Iris pigment epithelial cell (primary cell): Measurements from ENCODE around the gene KRTAP10-3.
"Not testable (repeated sequence)": the region's sequence is repeated elsewhere in the genome, so short reads cannot be mapped to it uniquely, and the experiment has no call there.

Source experiments
- DNase-seq: peaks from one replicate; pipeline ENCODE4 v3.0.0-alpha.2; 2011; ENCODE audit warnings: low read depth

Gene KRTAP10-3, protein sequence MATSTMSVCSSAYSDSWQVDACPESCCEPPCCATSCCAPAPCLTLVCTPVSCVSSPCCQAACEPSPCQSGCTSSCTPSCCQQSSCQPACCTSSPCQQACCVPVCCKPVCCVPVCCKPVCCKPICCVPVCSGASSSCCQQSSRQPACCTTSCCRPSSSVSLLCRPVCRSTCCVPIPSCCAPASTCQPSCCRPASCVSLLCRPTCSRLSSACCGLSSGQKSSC

DNA sequence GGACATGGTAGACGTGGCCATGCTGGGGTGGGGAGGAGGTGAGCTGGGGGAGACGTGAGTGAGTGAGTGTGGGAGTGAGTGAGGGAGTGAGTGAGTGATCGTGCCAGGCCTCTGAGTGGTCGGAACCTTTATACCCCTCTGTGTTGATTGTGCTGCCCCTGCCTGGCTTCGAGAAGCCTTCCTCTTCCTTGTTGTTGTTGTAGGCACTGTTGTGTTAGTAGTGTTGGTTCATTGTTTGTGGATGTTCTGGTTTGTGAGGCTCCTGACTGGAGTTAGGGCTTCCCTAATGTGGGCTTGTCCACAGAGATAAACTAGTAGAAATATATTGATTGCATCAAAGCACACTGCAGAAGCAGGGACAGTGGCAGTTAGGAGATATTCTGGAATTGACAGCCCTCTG lies at the start of gene KRTAP10-3:
KRTAP10-3 (minus strand) TSS at position 101 of the 400 bp plus-strand sequence; CDS start at position 21, 80 bp downstream.
- DNase-seq, result no peak

DNA sequence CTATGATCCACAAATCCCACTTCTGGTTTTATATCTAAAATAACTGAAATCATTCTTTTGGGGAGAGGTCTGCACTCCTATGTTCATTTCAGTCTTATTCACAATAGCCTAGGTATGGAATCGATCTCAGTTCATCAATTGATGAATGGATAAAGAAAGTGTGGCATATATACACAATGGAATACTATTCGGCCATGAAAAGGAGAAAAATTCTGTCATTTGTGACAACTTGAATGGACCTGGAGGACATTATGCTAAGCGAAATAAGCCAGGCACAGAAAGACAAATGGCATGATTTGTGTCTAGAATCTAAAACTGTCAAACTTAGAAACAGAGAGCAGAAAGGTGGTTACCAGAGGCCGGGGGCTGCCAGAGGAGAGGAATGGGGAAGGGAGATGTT lies 47.9 kb upstream of the KRTAP10-3 start:
- DNase-seq, result no peak

DNA sequence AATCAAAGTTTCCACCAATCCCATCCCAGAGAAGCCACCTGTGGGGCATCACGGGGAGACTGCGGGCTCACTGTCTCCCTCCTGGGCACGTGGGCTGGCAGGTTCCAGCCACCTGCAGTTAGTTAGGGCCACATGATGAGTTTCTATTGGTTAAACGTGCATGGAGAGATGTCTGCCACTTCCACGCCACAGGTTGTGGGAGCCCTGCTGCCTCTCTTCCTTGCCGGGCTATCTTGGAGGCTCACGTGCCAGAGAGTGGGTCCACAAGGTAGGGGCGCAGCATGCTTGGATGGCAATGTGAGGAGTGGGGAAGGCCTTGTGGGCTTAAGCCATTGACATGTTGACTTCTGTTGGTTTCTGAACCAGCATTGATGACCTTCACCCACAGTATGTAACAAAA lies 45.3 kb upstream of the KRTAP10-3 start:
- no peak for DNase-seq

DNA sequence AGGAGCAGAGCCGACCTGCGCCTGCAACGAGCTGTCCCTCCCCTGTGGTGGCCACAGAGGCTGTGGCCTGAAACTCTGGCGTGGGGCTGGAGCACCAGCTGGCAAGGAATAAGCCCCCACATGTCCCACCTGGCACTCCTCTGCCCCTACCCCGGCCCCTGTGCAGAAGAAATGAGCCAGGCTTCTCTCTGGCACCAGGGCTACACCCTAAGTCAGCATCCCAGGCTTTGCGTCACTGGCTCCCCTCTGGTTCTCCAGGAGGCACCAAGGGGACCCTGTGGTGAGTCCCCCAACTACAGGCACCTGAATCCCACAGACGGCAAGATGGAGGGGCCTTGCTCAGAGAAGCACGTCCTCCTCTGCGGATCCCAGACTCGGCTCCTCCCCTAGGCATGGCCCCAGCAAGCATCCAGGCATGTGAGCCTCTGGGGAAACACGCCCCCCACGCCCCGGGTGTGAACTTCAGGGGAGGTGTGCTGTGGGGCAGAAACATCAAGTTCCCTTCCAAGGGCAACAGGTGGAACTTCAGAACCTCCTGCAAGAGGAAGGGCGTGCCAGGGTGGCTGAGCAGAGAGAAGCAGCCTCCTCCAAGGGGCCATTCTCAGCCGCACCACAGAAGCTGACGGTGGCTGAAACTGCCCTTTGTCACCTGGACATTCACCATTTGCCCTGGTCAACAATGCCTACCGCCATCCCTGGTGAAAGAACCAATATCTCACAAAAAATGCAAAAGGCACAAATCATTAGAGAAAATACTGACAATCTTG lies 44.7 kb upstream of the KRTAP10-3 start:
- no peak for DNase-seq

DNA sequence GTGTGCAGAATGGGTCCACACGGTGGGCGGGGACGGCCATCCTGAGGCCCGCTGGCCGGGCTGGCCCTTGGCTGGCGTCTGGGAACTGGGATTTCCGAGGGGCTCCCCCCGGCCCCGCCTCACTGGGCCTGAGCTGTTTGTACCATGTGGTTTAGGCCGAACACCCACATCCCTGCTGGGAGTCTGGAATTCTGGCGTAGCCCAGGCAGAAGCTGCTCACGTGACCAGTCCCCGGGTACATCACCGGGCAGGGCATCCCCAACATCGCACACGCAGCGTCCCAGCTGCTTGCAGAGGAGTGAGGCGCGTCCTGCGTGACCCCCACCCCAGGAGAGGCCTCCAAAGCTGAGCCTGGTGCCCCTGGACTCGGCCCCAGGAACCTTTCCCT lies 43.9 kb upstream of the KRTAP10-3 start:
- no peak for DNase-seq

DNA sequence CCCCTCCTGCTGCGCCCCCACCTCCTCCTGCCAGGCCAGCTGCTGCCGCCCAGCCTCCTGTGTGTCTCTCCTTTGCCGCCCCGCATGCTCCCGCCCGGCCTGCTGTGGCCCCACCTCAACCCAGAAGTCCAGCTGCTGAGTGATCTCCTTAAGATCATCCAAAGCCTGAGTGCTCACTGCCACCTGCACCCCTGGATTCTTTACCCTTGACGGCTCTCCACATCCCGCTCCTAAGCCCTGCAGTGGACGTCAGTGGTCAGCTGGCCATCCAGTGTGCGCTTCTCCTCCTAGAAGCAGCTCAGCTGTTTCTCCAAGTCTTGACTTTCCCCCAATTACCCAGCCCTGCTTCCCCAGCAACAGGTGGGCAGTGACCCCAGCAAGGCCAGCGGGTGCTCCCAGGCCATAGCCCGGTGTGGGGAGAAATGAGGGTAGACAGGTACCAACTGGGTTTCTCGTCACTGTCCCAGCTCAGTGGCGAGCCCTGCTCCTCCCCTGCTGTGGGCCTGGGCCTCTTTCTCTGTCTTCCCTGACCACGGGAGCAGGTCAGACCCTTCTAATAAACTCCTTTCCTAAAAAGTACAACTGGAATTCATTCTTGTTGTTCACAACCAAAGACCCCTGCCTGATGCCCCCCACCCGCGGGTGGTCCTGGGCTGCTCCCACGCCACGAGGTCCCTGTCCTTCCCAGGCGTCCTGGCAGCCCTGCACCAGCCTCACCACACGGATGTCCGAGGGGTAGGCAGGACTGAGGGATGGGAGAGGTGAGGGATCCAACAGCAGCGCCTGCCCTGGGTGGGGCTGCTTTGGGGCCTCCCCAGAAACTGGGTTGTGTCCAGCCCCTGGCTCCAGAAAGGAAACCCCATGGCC lies 43.2 kb upstream of the KRTAP10-3 start:
- DNase-seq, result no peak

DNA sequence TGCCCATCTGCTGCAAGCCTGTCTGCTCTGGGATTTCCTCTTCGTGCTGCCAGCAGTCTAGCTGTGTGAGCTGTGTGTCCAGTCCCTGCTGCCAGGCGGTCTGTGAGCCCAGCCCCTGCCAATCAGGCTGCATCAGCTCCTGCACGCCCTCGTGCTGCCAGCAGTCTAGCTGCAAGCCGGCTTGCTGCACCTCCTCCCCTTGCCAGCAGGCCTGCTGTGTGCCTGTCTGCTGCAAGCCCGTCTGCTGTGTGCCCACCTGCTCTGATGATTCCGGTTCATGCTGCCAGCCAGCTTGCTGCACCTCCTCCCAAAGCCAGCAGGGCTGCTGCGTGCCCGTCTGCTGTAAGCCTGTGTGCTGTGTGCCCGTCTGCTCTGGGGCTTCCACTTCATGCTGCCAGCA lies 42.5 kb upstream of the KRTAP10-3 start:
- not testable (repeated sequence) for DNase-seq

DNA sequence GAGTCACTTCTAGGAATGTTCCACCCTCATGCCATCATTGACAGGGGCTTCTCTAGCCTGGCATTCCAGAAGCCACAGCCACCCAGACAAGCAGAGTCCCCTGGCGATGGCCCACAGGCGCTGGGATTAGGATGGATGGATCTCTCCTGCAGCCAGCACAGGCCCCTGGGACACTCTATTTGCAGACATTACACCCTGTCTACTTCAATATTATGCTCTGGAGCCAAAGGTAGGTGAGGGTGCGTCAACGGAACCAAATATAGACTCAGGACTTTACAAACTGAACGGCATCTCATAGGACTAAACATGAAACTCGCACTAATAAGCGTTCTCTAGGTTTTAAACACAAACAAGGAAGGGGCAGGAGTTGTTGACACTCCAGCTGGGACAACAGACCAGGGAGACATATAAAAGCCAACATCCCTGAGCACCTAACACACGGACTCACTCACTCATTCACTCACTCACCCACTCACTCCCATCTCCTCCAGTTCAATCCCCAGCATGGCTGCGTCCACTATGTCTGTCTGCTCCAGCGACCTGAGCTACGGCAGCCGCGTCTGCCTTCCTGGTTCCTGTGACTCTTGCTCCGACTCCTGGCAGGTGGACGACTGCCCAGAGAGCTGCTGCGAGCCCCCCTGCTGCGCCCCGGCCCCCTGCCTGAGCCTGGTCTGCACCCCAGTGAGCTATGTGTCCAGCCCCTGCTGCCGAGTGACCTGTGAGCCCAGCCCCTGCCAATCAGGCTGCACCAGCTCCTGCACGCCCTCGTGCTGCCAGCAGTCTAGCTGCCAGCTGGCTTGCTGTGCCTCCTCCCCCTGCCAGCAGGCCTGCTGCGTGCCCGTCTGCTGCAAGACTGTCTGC lies 41.8 kb upstream of the KRTAP10-3 start, which contains the start of gene KRTAP10-7:
KRTAP10-7 (plus strand) TSS at position 480 of the 861 bp plus-strand sequence; CDS start at position 505, 25 bp downstream.
- DNase-seq, result not testable (repeated sequence)

DNA sequence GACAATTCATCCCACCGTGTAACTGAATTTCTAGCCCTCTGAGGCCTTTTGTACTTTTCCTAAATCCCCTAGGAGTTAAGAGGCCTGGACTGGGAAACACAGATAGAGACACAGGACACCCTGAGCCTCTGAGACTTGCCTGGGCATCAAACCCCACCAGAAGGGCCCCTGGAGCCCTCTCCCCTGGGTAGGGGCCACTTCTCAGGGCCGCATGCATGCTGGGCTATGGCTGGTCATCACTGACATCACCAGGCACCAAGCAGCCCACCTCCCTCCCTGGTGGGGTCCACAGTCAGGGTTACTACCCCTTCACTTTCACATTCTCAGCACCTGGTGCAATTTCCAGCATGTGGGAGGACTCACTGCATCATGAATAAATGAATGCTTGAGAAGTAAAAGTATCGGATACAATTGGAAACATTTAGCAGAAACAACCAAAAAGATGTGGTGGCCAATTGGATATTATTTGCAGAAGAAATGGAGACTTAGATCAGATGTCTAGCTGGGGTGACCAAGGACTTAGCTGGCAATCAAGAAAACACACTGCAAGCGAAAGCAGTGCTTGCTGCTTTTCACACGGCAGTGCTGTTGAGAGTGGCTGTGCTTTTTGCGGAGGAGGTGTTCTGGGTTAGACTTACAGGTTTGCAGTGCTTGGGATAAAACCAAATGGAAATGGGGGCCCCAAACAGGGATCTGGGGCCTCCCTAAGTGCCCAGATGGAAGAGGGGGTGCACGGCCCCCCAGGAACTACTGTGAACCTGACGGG lies 40.9 kb upstream of the KRTAP10-3 start:
- no peak for DNase-seq

DNA sequence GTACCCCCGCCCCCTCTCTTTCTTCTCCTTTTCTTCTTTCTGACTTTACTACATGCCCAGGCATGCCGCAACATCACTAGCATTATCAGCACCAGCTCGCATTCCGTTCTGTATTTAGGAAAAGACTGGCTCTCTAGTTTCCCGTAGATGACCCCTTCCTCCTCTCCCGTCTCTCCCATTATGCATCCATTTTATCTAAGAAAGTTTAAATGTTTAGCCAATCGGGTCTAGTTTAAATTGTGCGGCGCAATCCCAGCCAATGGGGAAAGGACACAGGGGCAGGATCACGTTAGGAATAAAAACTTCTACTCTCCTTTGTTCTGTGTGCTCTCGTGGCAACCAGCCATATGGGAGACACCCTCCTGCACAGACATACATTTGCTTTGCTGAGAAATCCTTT lies 39.5 kb upstream of the KRTAP10-3 start:
- DNase-seq, result no peak

DNA sequence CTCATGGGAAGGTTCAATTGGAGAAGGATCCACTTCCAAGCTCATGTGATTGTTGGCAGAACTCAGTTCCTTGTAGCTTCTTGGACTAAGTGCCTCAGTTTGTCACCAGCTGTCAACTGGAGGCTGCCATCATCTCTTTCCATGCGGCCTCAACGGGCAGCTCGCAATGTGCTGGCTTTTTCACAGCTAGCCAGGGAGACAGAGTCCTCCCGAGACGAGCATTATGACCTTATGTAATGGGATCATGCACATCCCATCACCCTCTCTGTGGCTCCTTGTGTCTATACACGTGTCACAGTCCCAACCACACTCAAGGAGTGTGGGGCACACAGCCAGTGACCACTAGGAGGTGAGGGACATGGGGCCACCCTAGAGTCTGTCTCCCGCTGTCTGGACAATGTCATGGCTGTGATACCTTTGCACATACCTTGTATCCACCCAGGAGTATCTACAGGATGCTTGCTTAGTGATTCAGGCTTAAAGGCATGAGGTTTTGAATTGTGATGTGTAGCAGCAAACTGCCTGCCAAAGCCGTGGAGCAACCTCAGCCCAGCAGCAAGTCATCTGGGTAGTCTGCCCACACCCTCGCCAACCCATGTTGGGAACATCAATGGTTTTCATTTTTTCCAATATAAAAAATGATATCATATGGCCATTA lies 37.6 kb upstream of the KRTAP10-3 start:
- DNase-seq, result peak; percentile 1

DNA sequence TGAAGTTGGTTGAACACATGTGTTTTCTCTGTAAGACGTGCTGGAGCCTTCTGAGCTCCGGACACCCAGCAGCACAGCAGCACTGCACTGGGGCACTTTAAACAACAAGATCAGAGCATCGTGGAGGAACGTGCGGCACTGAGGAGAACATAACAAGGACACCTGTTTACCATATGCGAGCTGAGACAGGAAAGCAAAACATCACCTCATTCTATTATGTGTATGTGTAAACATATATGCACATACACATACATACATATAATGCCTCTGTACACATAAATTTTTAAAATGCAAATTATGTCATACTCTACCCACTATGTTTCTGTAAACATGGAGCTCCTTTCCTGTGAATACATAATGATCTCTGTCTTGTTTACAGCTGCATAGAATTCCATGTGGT lies 36.9 kb upstream of the KRTAP10-3 start:
- DNase-seq, result no peak

DNA sequence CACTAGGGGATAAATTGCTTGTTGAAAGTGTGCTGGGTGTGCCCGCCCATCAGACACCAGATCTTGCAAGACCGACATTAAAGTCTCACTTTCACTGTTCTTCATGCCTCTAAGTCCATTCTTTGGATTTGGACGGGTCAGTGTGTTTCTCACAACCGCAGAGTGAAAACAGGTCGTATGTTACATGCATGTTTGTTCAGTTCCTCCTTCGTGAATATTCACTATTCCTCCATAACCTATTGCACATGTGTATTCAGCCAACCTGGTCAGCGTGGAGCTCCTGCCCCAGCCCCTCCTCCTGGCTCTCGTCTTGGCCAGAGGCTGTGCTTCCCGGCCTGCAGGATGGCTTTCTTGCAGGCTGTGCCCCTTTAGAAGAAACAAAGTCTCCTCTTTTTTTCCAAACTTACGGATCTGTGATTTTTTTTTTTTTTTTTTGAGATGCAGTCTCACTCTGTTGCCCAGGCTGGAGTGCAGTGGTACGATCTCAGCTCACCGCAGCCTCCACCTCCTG lies 35.9 kb upstream of the KRTAP10-3 start:
- no peak for DNase-seq

DNA sequence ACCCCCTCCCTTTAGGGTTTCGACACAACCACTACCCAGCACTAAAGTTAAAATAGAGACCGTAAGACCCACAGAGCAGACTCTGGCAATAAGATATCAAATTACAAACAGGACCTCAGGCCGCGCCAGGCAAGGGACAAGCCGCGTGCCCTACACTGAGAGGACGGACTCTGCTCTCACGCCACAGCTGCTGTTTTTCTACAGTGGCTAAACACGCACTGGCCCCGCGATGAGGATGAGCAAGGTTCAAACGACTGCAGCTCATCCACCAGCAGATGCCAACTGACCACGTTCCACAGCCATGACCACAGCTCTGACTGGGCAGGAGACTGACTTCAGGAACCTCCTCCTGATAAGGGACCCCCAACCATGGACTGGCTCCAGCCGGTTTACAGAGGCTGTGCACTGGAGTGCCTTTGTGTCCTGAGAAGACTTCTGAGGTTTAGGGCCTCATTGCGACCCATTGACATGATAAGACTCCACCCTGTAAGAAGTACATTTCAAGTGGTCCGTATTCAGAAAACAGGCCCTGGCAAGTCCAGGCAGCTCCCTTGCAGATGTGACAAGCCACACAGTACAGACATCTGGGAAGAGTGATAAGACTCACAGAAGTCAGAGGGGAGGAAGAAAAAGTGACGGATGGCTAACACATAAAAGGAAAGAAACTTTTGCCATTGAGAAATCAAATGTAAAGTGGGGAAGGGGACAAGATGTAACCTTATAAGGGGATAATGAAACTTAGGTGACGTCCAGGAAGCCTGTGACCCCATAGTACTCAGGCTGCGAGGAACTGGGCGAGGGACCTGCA lies 35.2 kb upstream of the KRTAP10-3 start:
- no peak for DNase-seq

DNA sequence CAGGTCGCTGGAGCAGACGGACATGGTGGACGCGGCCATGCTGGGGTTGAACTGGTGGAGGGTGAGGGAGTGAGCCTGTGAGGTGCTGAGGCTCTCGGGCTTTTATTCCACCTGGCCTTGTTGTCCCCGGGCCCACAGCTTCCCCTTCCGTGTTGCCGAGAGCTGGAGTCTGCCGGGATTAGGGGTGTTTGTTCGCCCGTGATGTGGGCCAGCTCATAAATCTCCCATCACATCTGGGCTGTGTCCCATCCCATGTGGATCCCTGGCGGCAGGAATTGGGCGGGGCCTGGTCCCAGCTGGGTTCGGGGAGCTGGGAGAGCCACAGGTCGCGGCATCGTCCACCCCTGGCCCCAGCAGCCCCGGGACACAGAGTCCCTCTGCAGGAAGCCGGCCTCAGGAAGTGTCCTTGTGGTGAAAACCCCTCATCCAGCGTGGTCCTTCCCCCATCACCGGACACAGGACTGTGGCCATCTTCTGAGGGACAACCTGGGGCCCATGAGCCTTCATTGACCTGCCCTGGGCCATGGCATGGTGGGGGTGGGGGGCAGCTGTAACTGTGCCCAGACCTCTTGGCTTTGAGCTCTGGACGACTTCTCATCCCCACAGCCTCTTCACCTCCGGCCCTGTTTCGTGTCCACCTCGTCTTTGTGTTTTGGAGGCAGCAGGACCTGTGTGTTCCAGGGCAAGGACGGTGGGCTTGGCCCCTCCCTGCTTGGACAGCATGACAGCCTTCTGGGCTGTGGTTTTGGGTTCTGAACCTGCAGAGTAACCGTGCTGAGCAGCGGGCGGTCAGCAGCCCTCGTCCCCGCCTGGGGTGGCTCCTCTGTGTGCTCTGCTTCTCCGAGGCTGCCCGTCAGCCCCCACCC lies 34.1 kb upstream of the KRTAP10-3 start, which contains the start of gene KRTAP10-6:
KRTAP10-6 (minus strand) TSS at position 60 of the 866 bp plus-strand sequence; CDS start at position 39, 21 bp downstream.
- no peak for DNase-seq

DNA sequence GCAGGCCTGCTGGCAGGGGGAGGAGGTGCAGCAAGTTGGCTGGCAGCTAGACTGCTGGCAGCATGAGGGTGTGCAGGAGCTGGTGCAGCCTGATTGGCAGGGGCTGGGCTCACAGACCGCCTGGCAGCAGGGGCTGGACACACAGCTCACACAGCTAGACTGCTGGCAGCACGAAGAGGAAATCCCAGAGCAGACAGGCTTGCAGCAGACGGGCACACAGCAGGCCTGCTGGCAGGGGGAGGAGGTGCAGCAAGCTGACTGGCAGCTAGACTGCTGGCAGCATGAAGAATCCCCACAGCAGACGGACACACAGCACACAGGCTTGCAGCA lies 33.2 kb upstream of the KRTAP10-3 start:
- not testable (repeated sequence) for DNase-seq

DNA sequence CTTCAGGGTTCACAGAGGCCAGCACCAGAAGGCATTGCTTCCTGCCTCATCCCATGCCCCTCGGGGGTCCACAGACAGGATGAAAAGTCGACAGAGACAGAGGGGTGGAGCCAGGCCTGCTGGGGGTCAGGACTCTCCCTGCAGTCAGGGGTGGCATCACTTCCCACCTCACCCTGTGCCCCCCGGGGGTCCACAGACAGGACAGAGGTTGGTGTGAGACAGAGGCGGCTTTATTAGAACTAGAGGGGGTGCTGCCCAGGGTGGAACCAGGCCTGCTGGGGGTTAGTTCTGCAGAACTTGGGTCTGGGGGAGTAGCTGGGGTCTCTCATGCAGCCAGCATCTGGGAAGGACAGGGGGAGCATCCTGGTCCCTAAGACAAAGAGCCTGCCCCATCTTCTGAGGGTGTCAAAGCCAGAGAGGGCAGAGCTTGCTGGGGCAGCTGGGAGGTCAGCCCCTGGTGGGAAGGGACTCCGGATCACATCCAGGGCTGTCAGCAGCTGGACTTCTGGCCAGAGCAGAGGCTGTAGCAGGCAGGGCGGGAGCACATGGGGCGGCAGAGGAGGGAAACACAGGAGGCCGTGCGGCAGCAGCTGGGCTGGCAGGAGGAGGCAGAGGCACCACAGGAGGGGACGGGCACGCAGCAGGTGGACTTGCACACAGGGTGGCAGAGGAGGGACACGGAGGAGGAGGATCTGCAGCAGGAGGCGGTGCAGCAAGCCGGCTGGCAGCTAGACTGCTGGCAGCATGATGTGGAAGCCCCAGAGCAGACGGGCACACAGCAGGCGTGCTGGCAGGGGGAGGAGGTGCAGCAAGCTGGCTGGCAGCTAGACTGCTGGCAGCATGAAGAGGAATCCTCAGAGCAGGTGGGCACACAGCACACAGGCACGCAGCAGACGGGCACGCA lies 32.6 kb upstream of the KRTAP10-3 start:
- DNase-seq, result not testable (repeated sequence)
